Measurements from ENCODE around the gene RNF207.
"Not testable (repeated sequence)": the region's sequence is repeated elsewhere in the genome, so short reads cannot be mapped to it uniquely, and the experiment has no call there.

Gene RNF207

DNA sequence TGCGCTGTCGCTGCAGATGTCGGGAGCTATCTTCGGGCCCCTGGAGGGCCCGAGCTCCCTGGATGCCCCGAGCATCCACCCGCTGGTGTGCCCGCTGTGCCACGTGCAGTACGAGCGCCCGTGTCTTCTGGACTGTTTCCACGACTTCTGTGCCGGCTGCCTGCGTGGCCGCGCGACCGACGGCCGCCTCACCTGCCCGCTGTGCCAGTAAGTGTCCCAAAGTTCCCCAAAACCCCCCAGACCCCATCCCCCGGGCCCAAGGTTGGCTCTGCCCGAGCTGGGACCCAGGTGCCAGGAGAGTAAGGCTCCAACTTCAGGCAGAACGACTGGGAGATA lies 569 bp downstream of the RNF207 start:
- no peak for DNase-seq

DNA sequence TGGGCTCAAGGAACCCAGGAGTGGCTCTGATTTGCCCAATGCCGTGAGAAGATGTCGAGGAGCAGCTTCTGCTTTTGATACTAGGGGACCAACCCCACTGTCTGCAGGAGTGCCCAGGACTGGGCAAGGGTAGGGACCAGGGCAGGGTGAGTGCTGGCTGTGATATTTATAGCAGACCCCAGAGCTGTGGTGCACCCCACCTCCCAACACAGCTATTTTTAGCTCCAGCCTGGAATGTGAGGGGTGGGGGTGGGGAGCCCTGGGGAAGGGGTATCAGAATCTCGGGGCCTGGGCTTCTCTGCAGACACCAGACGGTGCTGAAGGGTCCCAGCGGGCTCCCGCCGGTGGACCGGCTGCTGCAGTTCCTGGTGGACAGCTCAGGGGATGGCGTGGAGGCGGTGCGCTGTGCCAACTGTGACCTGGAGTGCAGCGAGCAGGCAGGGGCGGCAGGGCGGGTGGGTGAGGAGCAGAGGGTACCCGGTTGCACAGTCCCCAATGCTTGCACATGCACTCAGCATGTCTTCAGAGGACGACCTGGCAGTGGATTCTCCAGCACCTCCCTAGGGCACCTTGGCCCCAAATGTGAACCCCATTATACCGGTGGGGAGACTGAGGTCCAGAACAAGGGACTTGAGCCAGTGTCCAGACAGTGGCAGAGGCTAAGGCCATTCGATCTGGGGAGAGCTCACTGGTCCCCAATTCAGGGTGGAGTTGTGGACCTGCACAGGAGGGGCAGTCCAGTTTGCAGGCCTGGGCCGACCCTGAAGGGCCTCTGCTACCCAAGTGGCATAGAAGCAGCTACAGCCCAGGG lies 1.4 kb downstream of the RNF207 start:
- no peak for DNase-seq

DNA sequence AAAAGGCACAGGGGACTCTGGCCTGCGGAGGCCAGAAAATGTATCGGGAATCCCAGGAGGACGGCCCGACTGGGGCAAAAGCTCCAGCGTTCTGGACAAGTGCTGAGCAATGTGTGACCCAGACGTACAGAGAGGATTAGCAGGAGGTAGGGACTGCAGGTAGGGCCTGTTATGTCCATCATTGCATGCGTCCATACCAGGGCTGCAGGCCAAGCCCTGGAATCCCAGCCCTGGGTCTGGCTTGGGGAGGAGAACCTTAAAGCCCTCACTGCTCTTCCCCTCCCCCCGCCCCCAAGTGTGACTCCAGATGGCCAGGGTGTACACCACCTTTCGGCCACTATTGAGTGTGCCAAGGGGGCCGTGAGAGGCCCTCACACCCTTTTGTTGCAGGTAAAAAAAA lies 2.0 kb downstream of the RNF207 start:
- no peak for DNase-seq

DNA sequence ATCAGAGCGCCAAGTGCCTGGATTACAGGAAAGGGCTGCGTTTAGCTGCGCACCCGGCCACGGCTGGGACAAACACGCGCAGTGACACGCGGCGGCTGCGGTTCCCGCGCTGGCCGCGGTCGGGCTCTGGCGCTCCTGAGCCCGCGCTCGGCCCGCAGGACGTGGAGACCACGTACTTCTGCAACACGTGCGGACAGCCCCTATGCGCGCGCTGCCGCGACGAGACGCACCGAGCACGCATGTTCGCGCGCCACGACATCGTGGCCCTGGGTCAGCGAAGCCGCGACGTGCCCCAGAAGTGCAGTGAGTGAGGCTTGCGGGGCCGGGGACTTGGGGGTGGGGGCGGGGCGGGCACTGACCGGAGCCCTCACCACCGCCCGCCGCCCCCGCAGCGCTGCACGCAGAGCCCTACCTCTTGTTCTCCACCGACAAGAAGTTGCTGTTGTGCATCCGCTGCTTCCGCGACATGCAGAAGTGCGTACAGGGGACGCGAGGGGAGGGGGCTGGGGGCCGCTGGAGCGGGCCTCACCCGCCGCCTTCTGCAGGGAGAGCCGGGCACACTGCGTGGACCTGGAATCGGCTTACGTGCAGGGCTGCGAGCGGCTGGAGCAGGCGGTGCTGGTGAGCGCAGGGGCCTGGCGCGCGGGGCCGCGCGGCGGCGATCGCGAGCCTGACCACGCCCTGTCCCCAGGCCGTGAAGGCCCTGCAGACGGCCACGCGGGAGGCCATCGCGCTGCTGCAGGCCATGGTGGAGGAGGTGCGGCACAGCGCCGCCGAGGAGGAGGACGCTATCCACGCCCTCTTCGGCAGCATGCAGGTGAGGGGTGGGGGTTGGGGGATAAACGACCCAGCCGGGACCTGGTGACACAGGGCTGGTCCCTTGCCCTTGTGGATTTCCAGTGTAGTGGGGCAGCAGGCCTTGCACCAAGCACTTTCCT lies 3.1 kb downstream of the RNF207 start:
- peak; percentile 28 to 46 for DNase-seq

DNA sequence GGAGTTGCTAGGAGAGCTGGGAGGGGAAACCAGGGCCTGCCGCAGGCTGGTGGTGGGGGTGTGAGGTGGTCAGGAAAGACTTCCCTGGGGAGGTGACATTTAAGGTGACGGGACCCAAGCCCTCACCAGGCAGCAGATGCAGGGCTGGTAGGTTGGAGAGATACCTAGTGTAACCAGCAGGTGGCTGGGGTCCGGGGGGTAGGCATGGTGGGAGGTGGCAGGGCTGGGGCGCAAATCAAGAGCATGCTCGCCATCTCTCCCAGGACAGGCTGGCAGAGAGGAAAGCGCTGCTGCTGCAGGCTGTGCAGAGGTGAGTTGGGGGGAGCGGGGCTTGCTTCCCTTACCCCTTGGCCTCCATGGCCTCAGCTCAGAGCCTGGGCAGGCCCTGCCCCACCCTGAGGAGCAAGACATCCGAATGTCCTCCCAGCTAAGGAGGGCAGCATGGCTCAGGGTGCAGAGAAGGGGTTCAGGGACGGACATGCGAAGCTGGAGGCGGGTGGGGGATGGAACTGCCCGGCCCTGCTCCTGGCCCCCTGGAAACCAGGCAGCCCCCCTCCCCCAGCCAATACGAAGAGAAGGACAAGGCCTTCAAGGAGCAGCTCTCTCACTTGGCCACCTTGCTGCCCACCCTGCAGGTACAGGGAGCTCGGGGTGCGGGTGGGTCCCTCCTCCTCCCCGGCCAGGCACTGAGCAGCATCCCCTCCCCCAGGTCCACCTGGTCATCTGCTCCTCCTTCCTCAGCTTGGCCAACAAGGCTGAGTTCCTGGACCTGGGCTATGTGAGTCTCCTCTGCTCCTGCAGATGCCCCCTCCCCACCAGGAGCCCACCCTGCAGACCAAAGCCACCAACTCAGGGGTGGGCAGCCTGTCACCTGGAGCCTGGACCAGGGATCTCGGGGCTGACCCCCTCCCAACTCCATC lies 4.0 kb downstream of the RNF207 start:
- no peak for DNase-seq

DNA sequence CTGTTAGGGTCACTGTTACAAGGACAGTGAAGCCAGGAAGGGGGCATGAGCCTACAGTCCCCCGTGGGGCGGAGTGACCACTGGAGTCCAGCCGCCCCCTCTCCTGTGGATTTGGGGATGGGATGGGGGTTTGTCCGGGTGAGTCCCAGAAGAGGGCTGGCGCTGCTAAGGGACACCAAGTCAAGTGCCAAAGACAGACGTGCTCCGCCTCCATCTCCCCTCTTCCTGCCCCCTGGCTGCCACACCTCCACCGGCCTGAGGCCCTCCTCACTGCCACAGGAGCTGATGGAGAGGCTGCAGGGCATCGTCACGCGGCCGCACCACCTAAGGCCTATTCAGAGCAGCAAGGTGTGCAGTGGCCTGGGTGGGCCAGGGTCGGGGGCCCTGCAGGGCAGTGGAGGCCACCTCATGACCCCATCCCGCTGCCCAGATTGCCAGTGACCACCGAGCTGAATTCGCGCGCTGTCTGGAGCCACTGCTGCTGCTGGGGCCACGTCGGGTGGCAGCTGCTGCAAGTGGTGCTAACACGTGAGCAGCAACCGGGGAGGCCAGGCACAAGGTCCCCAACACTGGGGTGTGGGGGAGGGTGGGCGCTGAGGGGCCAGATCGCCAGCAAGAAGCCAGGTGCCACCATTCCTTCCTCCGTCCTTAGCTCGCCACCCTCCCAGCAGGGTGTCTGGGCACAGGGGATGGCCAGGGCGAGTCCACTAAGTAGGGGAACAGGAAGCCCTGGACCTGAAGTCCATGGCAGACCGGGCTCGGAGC lies 4.9 kb downstream of the RNF207 start:
- DNase-seq: no peak

DNA sequence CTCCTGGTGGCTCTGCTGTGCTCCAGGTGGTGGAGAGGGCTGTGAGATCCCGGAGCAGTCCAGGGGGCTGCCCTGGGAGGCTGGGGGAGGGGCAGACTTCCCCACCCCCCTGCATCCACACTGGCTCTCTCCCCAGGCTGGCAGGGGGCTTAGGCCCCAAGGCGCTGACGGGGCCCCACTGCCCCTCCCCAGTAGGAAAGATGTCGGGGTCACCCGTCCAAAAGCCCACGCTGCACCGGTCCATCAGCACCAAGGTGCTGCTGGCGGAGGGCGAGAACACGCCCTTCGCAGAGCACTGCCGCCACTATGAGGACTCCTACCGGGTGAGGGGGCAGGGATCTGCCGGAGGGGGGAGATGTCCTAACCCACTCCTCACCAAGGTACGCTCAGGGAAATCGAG lies 5.8 kb downstream of the RNF207 start:
- DNase-seq: no peak

DNA sequence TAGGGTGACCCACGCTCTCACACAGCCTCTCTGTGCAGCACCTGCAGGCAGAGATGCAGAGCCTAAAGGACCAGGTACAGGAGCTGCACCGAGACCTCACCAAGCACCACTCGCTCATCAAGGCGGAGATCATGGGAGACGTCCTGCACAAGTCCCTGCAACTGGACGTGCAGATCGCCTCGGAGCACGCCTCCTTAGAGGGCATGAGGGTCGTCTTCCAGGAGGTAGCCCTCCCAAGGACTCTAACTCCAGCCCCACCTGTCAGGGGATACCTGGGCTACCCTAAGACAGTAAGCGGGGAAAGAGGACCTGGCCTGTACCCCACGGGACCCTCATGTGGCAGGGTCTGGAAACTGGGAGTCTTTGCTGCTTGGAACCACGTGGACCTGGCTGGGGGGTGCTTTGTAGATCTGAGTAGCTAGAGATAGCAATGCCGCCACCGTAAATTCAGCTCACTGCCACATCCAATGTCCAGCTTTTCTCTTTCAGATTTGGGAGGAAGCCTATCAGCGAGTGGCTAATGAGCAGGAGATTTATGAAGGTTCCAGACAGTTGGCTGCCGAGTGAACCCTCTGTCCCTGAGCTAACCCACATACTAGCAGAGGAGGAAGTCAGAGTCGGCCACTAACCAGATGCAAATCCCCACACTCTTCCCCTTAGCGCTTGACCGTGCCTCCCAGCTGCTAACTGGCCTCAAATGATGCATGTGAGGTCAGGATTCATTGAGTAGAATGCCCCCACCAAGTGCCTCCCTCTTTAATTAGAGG lies 6.5 kb downstream of the RNF207 start:
- DNase-seq: no peak

DNA sequence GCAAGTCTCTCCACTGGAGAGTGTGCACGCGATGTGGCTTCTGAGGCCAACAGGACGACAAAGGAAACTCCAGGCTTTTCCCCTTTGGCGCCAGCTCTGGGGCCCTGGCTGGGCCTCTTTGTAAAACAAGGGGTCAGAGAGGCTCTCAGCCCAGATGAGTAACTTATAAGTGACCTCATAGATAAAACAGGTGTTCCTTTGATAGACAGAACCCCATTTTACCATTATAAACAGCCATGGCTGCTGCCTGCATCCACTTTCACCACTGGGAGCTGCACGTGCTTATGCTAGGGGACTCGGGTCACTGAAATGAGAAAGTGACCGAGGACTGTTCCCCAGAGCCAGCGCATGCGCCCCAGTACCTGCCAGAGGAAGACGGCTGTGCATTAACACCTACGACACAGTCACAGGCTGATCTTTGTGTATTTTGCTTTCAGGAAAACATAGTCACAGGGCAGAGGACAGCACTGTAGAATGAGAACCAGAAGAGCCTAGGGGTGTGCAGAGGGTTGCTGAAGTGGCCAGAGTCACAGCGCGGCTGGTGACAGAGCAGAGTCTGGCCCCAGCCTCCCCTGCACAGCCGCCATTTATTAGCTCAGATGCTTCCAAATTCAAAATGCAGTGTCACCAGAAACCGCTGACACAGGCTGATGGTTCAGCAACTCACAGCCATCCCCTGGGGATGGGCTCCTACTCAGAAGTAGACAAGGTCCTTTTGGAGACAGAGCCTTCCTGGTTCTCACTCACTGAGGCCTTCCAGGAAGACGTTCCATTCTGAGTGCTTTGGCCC lies 12.7 kb downstream of the RNF207 start:
- DNase-seq: no peak

DNA sequence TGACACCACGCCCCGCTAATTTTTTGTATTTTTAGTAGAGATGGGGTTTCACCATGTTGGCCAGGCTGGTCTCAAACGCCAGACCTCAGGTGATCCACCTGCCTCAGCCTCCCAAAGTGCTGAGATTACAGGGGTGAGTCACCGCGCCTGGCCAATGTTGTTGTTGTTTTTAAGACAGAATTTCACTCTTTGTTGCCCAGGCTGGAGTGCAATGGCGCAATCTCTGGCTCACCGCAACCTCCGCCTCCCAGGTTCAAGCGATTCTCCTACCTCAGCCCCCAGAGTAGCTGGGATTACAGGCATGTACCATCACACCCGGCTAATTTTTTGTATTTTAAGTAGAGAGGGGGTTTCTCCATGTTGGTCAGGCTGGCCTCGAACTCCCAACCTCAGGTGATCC lies 13.7 kb downstream of the RNF207 start:
- DNase-seq: not testable (repeated sequence)

DNA sequence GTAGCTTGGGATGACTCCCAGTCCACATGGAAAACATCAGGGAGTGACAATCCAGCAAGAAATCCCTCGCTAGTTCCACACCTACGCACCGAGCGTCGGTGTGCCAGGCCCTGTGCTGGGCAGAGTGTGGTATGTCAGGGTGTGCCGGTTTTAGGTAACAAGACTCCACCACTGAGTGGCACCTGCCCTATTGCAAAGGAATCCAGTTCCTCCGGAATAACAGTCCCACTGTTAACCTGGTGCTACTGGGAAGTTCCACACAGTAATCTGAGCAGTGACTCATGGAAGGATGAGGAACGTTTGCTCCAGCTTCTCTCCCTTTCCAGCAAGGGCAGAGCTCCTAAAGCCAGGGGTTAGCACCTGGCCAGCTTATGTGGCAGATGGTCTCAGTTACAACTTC lies 14.3 kb downstream of the RNF207 start:
- no peak for DNase-seq

DNA sequence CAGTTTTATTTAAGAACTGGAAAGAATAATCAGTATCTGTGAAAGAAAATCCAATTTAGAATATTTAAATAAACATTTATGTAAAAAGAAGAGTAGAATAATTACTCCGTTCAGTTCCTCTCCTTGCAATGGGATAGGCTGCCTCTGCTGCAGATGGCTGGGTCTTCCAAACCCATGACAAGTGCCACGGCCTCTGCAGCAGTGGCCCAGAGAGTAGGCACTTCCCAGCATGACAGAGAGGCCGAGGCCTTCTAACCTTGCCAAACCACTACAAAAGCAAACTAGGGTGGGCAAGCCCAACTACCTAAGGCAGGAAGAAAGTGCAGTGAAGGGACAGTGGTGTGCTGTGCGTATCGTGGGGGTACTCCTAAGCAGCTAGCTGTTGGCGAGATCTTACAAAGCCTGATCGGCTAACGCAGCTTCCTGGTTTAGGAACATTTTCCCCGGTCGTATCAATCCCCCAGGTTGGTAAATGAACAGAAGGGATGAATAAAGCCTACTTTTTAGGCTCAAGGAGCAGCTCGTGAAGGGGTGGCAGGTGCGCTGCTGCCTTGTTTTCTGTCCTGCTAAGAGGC lies 15.4 kb downstream of the RNF207 start:
- DNase-seq: no peak

DNA sequence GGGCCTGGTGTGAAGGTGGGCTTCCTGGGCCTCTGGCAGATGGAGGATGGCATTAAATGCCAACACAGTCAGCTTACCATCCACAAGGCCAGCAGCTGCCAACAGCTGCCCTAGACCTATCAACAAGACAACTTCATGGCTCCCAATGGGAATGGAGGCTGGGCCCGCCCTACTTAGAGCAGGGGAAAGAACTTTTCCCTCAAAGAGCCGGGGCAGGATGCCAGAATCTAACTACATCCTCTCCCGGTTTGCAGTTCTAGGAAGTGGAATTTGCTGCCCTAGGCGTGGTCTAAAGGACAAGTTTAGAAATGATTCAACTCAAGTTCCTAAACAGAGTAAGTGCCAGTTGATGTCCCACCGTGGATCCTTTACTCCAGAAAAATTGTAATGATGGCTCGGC lies 16.7 kb downstream of the RNF207 start:
- no peak for DNase-seq

DNA sequence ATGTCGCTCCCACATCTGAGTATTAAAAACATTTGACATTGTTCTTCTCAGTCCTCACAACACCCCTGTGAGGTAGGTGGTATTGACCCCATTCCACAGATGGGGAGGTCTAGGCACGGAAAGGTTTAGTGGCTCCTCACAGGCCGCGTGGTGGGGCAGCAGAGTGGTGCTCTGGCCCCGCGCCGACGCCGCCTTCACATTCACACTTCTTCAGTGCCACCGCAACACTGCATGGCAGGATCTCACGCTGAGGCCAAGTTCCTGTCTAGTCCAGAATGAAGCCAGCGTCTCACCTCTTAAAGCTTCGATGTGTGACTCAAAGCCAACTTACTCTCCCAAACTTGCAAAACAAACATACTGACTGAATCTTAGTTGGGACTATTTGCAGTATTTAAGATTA lies 17.7 kb downstream of the RNF207 start:
- no peak for DNase-seq

DNA sequence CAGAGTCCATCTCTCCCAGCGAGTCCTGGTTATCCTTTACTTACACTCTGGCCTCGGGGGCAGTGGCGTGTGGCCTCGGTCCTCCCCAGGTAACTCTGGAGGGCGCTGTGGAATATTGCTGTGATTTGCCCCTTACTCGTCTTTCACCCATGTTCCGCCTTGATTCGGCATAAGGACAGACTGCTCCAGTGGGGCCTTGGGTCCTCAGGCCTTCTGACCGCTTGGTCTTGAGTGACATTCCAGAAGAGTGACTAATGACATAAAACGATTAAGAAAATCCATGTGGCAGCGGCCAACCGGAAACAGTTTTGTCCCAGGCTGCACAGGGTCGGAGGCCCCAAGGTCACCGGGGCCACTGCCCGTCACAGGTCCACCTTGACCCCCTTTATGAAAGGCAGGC lies 18.8 kb downstream of the RNF207 start:
- no peak for DNase-seq

DNA sequence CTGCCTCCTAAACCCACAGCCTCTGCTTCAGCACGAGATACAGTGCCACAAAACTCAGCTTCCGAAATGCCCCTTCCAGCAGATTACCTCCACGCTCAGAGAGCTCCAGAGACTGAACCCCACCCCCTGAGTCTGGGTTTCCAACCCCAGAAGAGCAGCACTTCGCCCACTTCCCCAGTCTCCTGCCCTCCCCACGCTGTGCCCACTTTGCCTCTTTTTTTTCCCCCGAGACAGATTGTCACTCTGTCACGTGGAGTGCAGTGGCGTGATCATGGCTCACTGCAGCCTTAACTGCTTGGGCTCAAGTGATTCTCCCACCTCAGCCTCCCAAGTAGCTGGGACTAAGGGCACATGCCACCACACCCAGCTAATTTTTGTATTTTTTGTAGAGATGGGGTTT lies 19.7 kb downstream of the RNF207 start:
- DNase-seq: no peak

DNA sequence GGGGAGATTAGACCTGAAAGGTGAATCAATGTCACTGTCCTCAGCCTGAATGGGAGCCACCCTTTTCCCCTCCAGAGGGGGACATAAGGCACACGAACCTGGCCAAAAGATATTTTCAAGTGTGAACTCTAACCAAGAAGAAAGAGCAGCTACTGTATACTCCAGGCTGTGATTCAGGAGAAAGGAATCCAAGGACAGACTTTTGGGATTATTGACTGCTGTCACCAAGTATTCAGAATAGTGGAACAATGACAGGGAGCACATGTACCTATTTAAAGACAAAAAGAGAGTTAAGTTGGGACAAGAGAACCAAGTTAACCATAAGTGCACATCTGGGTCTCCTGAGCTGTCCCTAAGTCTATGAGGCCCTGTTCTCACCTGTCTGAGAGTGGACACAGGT lies 27.5 kb downstream of the RNF207 start:
- no peak for DNase-seq

DNA sequence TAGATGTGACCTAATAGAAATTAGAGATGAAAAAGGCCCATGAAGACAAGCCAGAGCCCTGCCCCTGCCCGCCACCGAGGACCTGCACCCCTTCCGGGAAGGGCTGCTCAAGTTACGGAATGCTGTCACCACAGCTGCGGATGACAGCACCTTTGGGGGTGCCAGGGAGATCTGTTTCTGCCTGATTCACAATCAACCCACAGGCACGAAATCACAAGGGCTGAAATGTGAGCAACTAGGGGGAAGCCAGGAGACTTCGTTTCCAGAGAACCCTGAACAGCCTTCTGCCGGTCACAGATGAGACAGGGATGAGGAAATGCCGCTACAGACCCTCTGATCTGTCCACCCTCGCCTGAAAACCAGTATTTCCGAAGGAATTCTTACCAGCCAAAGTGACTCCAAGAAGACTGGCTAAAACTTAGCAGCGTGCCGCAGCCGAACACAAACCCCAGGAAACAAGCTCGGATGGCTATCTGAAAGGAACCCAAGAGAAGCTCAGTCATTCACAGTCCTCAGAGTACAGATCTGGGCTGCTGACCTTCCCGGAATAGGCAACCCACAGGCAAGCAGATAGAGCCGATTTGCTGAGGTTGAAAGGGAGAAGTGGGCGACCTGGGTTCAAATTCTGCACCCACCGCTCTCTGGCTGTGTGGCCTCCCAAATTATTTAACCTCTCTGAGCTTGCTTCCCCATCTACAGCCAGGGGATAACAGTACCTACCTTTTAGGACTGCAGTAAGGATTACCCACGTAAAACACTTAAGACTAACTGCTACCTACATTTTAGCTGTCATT lies 28.8 kb downstream of the RNF207 start:
- no peak for DNase-seq

DNA sequence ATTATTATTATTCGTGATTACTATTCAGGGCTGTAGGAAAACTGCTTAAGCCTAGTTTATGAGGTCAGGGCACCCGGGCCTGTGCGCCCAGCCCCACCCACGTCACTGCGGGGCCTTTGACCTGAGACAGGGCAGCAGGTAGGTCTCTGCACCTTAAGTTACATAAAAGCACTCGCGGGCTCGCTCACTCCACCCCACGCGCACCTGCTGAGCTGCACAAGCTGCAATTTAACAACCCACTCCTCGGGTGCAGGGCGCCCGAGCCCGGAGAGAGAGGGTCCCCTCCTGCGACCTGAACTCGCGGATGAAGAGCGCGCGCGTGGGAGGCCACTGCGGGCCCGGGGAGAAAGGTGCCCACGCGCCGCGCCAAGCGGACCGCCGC lies 29.4 kb downstream of the RNF207 start:
- DNase-seq: no peak

DNA sequence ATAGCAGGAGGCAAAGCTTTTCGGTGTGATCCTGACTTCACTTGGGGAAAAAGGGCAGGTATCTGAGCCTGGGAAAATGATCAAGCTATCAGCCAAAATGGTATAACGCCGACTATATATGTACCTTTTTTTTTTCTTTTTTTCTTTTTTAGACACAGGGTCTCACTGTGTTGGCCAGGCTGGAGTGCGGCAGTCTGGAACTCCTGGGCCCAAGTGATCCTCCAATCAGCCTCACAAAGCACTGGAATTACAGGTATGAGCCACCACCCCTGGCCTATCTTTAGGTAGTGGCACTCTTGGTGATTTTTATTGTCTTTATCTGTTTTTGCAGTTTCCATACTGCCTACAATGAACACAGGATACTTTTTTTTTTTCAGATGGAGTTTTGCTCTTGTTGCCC lies 31.2 kb downstream of the RNF207 start:
- no peak for DNase-seq
